ENCODE measurements around the gene FAM200A.
"Not testable (repeated sequence)": the region's sequence is repeated elsewhere in the genome, so short reads cannot be mapped to it uniquely, and the experiment has no call there.

The FAM200A gene

GRCh38 chr7:99551767-99552463, at the start of gene FAM200A:
Gene FAM200A (minus strand): TSS chr7:99552114. CDS start chr7:99548407, 3,707 bp downstream.
- peak; percentile 80 for DNase-seq

DNA sequence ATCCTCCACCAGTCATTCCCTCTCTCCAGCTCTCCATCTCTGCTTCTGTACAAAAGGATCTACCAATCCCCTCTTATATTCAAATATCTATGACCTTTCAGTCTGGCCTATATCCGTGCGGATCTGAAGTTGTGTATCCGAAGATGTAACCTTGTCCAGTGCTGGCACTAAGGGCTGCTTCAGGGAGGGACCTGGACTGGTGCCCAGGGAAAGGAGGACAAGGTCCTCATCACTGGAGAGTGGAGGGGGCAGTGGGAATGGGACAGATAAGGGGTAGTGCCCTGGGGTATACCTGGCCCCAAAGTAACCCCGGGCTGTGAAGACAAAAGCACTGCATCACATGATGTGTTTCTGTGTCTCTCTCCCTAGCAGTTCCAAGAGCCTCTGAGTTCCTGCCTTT, 47.9 kb upstream of the FAM200A start:
- no peak for DNase-seq

- DNase-seq: no peak
These were observed 46.0 kb upstream of the FAM200A start, which contains the start of gene TMEM225B for GRCh38 chr7:99597762-99598501. Gene TMEM225B (plus strand): TSS chr7:99598267. CDS start chr7:99604389, 6,122 bp downstream.

GRCh38 chr7:99596408-99596955, 44.6 kb upstream of the FAM200A start:
- no peak for DNase-seq

DNA sequence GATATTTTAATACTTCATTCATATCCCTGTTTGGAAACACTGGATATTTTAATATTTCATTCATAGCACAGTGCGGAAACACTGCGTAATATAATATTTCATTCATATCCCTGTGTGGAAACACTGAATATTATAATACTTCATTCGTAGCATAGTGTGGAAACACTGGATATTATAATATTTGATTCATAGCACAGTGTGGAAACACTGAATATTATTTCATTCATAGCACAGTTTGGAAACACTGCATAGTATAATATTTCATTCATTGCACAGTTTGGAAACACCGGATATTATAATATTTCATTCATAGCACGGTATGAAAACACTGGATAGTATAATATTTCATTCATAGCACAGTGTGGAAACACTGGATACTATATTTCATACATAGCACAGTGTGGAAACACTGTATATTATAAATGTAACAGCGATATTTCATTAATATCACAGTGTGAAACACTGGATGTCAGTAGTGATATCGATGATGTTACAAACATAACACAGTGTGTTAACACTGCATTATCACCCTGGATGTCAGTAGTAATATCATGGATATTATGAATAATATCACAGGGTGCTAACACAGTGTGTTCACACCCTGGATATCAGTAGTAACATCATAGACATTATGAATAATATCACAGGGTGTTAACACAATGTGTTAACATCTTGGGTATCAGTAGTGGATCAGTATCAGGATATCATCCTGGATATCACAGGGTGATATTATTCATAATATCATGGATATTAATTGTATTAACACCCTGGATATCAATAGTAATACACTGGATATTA, 43.2 kb upstream of the FAM200A start:
- no peak for DNase-seq

GRCh38 chr7:99588868-99589267, 37.0 kb upstream of the FAM200A start:
- no peak for DNase-seq

GRCh38 chr7:99580778-99581332, 28.9 kb upstream of the FAM200A start:
- not testable (repeated sequence) for DNase-seq

DNA sequence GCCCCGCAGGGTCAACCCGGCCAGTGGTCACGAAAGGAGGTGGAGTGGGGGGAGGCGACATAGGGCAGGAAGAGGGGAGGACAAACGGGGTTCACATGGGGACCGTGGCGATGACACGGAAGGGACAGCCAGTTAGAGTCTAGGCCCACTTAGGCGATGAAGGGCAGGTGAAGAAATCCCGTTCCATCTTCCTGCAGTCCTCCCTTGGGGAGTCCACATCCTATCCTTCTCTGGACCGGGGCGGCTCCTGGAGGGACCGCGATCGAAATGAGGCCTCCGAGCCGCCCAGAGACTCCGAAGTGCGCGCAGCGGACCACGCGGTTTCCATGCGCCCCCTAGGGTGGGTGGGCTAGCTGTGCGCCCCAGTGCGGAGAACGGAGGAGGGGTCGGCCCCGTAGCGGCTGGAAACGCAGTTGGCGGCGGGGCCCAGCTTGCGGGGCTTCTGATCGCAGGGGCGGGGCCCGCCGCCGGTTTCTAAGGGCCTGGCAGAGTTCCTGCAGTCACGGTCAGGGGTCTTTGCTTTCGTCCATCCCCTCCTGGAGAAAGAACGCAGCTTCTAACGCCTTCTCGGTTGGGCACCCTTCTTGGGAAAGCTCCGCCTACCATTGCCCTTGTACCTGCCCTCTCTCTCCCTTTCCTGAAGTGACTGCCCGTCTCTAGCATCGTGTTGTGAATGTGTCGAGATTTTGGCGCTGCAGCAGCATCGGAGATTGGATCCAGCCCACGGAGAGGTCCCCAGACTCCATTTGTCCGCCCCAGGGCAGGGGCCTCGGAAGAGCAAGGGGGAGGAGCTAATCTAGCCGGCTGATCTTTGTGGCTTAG, 28.3 kb upstream of the FAM200A start:
- peak; percentile 55 for DNase-seq

GRCh38 chr7:99579281-99579955, 27.5 kb upstream of the FAM200A start:
- DNase-seq: no peak

- DNase-seq: no peak
These were observed 24.3 kb upstream of the FAM200A start for GRCh38 chr7:99576251-99576650.

- DNase-seq: no peak
These were observed 21.3 kb upstream of the FAM200A start for GRCh38 chr7:99573257-99573656.

DNA sequence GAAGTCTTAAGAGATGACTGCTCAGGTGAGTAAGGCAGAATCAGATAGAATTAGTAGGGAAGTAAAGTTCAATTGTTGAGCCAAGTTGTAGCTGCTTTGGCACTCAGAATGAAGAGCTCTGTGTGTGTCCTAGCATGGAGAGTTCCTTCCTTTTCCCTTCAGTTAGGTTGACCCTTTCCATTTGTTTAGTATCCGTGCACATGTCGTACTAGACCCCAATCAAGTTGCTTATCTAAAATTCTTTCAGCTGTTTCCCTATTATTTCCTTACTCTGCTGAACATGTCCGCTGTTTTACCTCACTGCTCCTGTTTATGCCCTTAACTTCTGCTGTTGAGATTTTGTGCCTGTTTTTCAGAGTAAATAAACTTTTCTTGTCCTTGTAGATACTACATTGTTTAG, 19.9 kb upstream of the FAM200A start:
- no peak for DNase-seq

GRCh38 chr7:99568770-99569169, 16.9 kb upstream of the FAM200A start:
- DNase-seq: not testable (repeated sequence)

DNA sequence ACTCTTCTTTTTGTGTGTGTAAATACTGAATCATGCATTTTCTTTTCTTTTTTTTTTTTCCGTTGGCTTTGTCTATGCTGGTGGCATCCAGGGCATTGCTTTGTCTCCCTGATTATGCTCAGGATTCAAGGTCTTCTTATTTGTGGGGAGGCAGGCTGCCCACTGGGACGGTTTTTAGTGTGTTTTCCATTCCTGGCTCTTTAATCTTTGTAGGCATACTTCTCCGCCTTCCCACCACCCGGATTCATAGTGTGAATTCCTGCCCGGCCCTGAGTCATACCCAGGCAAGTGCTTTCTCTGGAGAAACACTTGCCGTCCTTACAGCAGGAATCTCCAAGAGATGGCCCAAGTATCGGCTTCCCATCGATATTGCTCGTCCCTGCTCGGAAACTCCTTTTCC, 11.7 kb upstream of the FAM200A start:
- DNase-seq: no peak

GRCh38 chr7:99562832-99563231, 10.9 kb upstream of the FAM200A start:
- no peak for DNase-seq

DNA sequence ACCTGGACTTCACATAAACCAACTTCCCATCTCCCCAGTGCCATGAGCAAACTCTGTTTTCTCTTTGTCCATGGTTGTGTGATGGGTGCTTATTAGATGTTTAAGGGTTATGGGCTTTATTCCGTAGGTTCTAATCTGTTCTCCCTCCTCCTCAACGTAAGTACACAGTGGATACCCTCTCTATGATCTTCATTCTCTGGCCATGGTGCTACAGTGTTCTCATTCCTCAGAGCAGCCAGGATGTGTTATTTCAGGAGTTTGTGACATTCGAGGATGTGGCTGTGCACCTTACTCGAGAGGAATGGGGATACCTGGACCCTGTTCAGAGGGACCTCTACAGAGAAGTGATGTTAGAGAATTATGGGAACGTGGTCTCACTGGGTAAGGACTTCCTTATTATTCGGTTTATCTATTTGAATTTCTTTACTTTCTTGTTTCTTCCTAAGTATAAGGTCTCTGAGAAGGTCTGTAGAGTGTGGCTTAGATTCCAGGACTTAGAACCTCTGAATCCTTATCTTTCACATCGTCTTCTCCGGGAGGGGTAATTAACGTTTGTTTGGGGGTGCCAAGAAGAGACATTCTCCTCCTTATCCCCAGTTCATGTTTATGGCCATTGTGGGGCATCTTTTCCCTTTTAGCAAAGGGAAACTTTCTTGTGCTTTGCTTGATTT, 10.3 kb upstream of the FAM200A start:
- DNase-seq: no peak

GRCh38 chr7:99561737-99562051, 9.8 kb upstream of the FAM200A start:
- DNase-seq: no peak

DNA sequence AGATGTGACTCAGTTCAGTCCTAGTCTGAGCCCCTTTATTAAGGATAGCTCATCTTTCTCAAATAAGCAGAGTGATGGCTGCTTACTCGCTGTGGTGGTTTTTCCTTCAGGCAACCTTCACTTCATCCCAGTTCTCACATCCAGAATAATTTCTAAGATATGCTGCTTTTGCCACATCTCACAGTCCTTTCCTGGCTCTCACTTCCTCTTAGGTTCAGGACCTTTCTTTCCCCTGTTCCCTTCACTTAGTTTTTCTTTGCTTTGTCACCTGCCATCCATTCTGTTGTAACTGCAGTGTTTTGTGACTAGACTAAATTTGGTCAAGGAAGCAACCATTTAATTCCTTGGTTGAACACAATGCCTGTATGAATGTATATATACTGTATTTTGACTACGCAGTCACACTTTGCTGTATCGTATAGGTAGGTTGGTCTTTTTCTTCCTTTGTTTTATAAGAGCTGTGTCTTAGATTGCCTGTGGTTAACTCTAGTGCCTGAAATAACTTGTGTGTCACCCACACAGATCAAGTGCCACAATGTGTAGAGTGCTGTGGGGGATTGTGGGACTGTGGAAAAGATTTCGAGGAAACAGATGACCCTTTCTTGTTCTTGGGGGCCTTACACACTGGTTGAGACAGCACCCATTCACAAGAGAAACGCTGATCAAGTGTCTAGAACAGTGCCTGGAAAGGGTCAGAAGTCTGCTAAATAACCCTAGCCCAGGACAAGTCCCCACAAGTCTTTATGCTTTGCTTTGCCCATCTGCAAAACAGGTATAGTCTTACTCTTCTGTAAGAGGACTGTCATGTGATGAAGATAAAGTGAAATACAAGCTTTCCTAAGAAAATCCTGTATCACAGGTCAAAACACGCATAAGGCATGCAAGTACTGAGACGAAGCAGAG, 9.2 kb upstream of the FAM200A start:
- no peak for DNase-seq

DNA sequence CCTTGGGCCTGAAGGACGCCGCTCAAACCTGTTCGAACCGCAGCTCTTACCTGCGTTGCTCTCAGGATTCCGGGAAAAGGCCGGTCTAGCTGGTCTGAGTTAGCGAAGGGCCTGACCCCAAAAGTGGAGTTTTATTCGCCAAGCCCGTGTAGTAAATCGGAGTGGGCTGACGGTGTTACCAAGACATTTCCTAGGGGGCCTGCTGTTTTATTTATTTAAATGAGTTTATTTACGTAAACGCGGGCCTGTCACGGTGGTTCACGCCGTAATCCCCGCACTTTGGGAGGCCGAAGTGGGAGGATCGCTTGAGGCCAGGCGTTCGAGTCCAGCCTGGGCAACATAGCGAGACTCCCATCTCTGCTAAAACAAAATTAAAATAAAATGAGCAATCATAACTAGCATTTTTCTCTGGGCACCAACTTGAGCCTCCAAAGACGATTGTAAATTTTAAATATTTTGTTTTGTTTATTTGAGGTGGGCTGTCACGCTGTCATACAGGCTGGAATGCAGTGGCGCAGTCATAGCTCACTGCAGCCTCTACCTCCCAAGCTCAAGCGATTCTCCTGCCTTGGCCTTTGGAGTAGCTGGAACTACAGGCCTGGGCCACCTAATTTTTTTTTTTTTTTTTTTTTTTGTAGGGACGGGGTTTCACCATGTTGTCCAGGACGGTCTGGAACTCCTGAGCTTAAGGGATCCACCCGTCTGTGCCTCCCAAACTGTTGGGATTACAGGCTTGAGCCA, 7.4 kb upstream of the FAM200A start:
- DNase-seq: no peak

Measured in activated CD4-positive, alpha-beta T cell treated with anti-CD3 and anti-CD28 coated beads for 1 hour (primary cell).